Measurements from ENCODE around the gene C1QBP. TPM values are rescaled to one million over a fixed set of nuclear protein-coding genes. Genes with fewer than 3 reads are reported as not detected.

Gene C1QBP
- total and polyA plus RNA-seq, 8 donors, result 66.3 to 142 (median 113) TPM

DNA sequence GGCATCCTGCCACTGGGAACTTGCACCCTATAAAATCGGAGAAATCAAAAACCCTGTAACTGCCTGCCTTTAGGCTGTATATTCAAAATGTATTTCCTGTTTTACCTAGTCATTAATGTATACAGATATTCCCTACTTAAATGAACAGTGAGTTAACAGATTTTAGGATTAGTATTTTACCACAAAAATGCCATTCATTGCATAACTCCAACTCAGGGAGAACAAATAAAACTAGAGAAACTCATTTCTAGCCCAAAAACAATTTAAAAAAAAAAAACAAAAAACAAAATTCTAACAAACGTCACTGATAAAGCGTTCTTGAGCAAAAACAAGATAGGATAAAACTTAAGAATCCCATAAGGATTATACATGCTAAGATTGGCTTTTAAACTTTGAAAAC, 33.6 kb upstream of the C1QBP start:
- peaks cover 3 to 16% of the 10 kb centered on the region in 2 donors for H3K4me1 ChIP-seq
- no peak for ATAC-seq
- no peaks in the 10 kb centered on the region for H3K27me3 ChIP-seq
- H3K36me3 ChIP-seq, result peaks cover 0 to 58% of the 10 kb centered on the region in 2 donors
- no peak overlapping the region for H3K4me3 ChIP-seq
- TF ChIP-seq, protein P1, sequence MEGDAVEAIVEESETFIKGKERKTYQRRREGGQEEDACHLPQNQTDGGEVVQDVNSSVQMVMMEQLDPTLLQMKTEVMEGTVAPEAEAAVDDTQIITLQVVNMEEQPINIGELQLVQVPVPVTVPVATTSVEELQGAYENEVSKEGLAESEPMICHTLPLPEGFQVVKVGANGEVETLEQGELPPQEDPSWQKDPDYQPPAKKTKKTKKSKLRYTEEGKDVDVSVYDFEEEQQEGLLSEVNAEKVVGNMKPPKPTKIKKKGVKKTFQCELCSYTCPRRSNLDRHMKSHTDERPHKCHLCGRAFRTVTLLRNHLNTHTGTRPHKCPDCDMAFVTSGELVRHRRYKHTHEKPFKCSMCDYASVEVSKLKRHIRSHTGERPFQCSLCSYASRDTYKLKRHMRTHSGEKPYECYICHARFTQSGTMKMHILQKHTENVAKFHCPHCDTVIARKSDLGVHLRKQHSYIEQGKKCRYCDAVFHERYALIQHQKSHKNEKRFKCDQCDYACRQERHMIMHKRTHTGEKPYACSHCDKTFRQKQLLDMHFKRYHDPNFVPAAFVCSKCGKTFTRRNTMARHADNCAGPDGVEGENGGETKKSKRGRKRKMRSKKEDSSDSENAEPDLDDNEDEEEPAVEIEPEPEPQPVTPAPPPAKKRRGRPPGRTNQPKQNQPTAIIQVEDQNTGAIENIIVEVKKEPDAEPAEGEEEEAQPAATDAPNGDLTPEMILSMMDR (IDR thresholded peaks at IDR 0.05), result no peak
- no peak overlapping the region for H3K27ac ChIP-seq
- no peaks in the 10 kb centered on the region for H3K9me3 ChIP-seq
- intact Hi-C loops (cut with DNase I), result no loop called here
- DNase-seq, result no peak

DNA sequence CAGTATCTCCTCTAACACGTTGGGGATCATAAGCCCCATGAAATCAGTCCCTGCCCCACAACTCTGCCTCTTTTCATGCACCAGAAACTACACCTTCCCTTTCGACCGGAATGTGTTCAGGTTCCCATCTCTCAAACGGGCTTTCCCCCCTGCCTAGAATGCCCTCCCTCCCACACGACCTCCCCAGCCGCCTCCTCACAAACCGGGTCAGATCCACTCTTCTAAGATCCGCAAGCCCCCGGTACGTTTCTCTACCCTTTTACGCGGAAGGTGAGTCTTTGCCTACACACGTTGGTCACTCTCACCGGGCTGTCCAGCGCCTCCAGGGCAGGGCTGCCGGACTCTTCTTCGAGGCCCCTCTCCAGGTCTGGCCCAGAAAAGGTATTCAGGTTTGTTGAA, 29.1 kb upstream of the C1QBP start:
- Histone ChIP-seq H3K27me3 (no peaks in the 10 kb centered on the region), H3K27ac (peak overlapping the region in 1 of 2 donors; percentile 79), H3K9me3 (no peaks in the 10 kb centered on the region), H3K36me3 (peaks cover 0 to 13% of the 10 kb centered on the region in 2 donors), H3K4me3 (peak overlapping the region; percentile 99 to 100), H3K4me1 (peaks cover 3 to 31% of the 10 kb centered on the region in 2 donors)
- DNase-seq (no peak), ATAC-seq (peak; percentile 42)
- TF ChIP-seq, protein P1 (IDR thresholded peaks at IDR 0.05), result no peak
- intact Hi-C loops (cut with DNase I), result no loop called here

DNA sequence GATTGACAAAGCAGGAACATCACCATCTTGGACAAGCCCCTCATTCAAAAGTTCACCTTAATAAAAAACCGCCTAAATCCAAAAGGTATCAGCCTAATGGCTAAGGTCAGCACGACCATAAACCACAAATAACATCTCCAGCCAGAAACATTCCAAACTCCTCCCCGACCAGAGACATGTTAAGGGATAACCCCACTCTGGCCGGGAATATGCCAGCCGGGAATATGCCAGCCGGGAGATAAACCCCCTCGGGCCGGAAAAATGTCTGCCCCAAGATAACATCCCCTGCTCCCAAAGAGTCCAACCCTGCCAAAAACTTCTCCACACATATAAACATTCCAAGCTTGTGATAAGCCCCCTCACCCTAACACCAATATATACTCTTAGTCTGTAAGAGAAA, 28.5 kb upstream of the C1QBP start:
- H3K27ac ChIP-seq, result no peak overlapping the region
- H3K4me1 ChIP-seq, result peaks cover 3 to 38% of the 10 kb centered on the region in 2 donors
- no peak for DNase-seq
- TF ChIP-seq, protein P1 (IDR thresholded peaks at IDR 0.05), result no peak
- no peaks in the 10 kb centered on the region for H3K9me3 ChIP-seq
- intact Hi-C loops (cut with DNase I), result no loop called here
- H3K27me3 ChIP-seq, result no peaks in the 10 kb centered on the region
- no peak for ATAC-seq
- peaks cover 0 to 10% of the 10 kb centered on the region in 2 donors for H3K36me3 ChIP-seq
- peak overlapping the region; percentile 99 to 100 for H3K4me3 ChIP-seq

DNA sequence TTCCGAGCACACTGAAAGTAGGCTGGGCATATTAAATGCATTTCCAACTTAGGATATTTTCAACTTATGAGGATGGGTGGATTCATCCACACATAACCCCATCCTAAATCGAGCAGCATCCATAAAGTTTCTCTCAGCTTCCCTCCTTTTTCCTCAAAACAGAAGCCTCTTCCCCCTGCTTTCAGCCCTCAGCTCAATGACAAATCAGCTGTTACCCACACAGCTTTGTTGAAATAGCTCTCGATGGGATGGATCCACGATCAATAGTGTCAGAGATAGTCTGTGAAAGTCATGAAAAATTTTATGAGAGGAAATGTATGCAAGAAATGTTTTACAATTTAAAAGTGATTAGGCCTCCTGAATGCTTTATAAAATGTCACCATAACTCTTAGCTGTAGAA, 27.3 kb upstream of the C1QBP start:
- H3K9me3 ChIP-seq, result no peaks in the 10 kb centered on the region
- H3K27ac ChIP-seq, result no peak overlapping the region
- H3K27me3 ChIP-seq, result no peaks in the 10 kb centered on the region
- DNase-seq (no peak), ATAC-seq (no peak)
- TF ChIP-seq, protein P1 (IDR thresholded peaks at IDR 0.05), result no peak
- peaks cover 3 to 40% of the 10 kb centered on the region in 2 donors for H3K4me1 ChIP-seq
- H3K36me3 ChIP-seq, result peaks cover 0 to 14% of the 10 kb centered on the region in 2 donors
- intact Hi-C loops (cut with DNase I), result no loop called here
- peak overlapping the region in 1 of 2 donors; percentile 100 for H3K4me3 ChIP-seq

DNA sequence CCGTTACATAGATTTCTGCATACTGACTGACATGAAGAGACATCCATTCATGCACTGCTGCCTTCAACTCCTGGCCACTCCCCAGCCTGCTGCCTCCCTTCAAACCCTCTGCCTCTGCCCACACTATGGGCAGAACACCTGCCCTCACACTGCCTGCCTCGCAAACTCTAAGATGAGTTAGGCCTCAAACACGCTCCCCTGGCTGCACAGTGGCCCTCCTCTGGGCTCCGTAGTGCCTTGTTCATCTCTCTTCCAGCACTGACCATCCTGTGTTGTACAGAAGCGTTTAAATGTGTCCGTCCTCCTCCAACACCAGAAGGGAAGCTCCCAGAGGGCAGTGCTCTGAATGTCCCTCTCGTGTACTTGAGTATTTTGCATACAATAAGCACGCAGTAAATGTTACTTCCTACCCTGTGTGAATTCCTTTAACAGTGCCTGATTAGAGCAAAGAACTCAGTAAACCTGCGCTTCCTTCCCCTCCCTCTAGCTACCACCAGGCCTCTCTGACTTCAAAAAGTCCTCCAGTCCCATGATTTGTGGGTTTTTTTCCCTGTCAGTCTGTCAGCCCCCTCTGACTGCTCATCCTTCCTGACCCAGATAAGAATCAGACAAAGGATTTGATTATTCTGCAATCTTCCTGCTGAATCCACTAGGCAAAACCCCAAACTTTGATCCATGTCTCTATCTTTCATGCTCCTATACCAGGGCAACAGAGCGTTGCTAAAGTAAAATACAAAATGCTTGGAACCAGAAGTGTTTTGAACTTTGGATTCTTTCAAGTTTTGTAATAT, 26.0 kb upstream of the C1QBP start:
- no peak for ATAC-seq
- H3K27me3 ChIP-seq, result no peaks in the 10 kb centered on the region
- intact Hi-C loops (cut with DNase I), result no loop called here

More for the DNA sequence above, 26.0 kb upstream of the C1QBP start:
- no peak overlapping the region for H3K4me3 ChIP-seq
- peaks cover 0 to 28% of the 10 kb centered on the region in 2 donors for H3K36me3 ChIP-seq
- DNase-seq, result no peak
- TF ChIP-seq, protein P1 (IDR thresholded peaks at IDR 0.05), result no peak
- no peak overlapping the region for H3K27ac ChIP-seq
- H3K4me1 ChIP-seq, result peaks cover 3 to 40% of the 10 kb centered on the region in 2 donors
- no peaks in the 10 kb centered on the region for H3K9me3 ChIP-seq

Measured in left lung (tissue), 10 donors.